Measurements from ENCODE around the gene ESR1.

The ESR1 gene

DNA sequence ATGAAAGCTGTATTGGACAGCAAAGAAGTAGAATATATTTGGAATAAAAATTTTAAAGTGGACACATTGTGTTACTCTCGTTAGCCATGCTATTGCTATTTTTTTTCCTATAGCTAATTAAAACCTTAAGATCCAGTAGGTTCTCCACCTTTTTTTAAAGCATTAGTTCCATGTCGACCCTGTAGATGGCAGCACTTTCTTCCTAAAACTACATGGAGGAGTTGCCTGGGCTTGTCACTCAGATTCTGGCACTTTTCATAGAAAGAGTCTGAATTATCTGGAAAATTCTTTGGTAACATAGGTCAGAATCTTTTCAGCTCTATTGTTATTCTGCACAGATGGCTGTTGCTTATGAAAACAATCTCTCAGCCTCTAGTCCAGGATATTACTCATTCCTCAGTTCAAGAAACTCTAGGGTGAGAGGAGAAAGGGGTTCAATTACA is 42.0 kb upstream of the ESR1 start:
- TF ChIP-seq, protein P1, sequence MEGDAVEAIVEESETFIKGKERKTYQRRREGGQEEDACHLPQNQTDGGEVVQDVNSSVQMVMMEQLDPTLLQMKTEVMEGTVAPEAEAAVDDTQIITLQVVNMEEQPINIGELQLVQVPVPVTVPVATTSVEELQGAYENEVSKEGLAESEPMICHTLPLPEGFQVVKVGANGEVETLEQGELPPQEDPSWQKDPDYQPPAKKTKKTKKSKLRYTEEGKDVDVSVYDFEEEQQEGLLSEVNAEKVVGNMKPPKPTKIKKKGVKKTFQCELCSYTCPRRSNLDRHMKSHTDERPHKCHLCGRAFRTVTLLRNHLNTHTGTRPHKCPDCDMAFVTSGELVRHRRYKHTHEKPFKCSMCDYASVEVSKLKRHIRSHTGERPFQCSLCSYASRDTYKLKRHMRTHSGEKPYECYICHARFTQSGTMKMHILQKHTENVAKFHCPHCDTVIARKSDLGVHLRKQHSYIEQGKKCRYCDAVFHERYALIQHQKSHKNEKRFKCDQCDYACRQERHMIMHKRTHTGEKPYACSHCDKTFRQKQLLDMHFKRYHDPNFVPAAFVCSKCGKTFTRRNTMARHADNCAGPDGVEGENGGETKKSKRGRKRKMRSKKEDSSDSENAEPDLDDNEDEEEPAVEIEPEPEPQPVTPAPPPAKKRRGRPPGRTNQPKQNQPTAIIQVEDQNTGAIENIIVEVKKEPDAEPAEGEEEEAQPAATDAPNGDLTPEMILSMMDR (IDR thresholded peaks at IDR 0.05; ENCODE audit: low read depth, low read length), result peak; percentile 65
- peak; percentile 93 to 95 for DNase-seq (ENCODE audit: low read depth in 2 of 2)
- no peak overlapping the region for H3K4me3 ChIP-seq (replicated peaks in 1 of 2; ENCODE audit: low read depth in 2 of 2, low read length in 2 of 2)

GRCh38 chr6:151772446-151772845 is 35.0 kb upstream of the ESR1 start:
- TF ChIP-seq, protein P1 (IDR thresholded peaks at IDR 0.05; ENCODE audit: low read depth, low read length), result no peak
- no peak overlapping the region for H3K4me3 ChIP-seq (replicated peaks in 1 of 2; ENCODE audit: low read depth in 2 of 2, low read length in 2 of 2)
- no peak for DNase-seq (ENCODE audit: low read depth in 2 of 2)

- DNase-seq (ENCODE audit: low read depth in 2 of 2), result no peak
- TF ChIP-seq, protein P1 (IDR thresholded peaks at IDR 0.05; ENCODE audit: low read depth, low read length), result no peak
- no peak overlapping the region for H3K4me3 ChIP-seq (replicated peaks in 1 of 2; ENCODE audit: low read depth in 2 of 2, low read length in 2 of 2)
These were observed 34.1 kb upstream of the ESR1 start for GRCh38 chr6:151773382-151773781.

GRCh38 chr6:151782560-151782959 is 24.9 kb upstream of the ESR1 start:
- no peak overlapping the region for H3K4me3 ChIP-seq (replicated peaks in 1 of 2; ENCODE audit: low read depth in 2 of 2, low read length in 2 of 2)
- no peak for DNase-seq (ENCODE audit: low read depth in 2 of 2)
- TF ChIP-seq, protein P1 (IDR thresholded peaks at IDR 0.05; ENCODE audit: low read depth, low read length), result no peak

- no peak for DNase-seq (ENCODE audit: low read depth in 2 of 2)
- TF ChIP-seq, protein P1 (IDR thresholded peaks at IDR 0.05; ENCODE audit: low read depth, low read length), result no peak
- H3K4me3 ChIP-seq (replicated peaks in 1 of 2; ENCODE audit: low read depth in 2 of 2, low read length in 2 of 2), result no peak overlapping the region
These were observed 23.8 kb upstream of the ESR1 start for GRCh38 chr6:151783692-151784091.

DNA sequence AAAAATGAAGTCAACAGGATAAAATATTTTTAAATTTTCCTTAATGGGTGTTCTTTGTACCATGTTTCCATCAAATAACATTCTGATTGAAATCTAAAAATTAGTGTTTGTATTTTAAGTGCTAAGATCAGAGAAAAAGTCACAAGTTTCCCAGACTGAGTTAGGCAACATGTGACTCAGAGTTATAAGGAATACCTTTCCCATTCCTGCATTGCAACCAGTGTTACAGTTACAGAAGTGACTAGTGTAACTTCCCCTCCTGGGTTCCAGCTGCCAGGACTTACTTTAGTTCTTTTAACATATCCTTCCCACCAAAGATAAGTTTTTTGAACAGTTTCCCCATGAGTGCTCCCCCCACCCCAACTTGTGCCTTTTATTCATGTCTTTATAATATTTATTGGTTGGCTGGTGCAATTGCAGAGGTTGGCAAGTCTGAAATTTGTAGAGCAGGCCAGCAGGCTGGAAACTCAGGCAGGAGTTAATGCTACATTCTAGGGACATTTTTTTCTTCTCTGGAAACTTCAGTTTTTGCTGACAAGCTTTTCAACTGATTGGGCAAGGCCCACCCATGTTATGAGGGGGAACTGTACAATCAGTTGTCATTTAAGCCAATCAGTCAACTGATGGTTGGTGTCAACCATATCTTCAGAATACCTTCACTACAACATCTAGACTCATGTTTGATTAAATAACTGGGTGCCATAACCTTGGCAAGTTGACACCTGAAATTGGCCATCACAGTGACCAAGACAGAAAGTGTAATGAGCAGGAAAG is 22.9 kb upstream of the ESR1 start:
- H3K4me3 ChIP-seq (replicated peaks in 1 of 2; ENCODE audit: low read depth in 2 of 2, low read length in 2 of 2), result no peak overlapping the region
- DNase-seq (ENCODE audit: low read depth in 2 of 2), result peak in 1 of 2 donors; percentile 71
- TF ChIP-seq, protein P1 (IDR thresholded peaks at IDR 0.05; ENCODE audit: low read depth, low read length), result no peak

Data from cardiac fibroblast (primary cell).